GM21381 (cell line): ENCODE data around the gene AOPEP.

Source experiments
- ATAC-seq: cut with Tn5 transposase; IDR thresholded peaks from one replicate; pipeline ENCODE4 v1.9.1; 2021; ENCODE audit warnings: mild to moderate bottlenecking, moderate library complexity; ENCODE audit not compliant: unreplicated experiment

Gene AOPEP

GRCh38 chr9:95053611-95054570 lies 327.4 kb downstream of the AOPEP start:
- no peak for ATAC-seq

GRCh38 chr9:95055334-95055850 lies 328.9 kb downstream of the AOPEP start:
- ATAC-seq = no peak

- ATAC-seq = no peak
These were observed 329.5 kb downstream of the AOPEP start for GRCh38 chr9:95055851-95056551.

GRCh38 chr9:95057101-95057500 lies 330.6 kb downstream of the AOPEP start:
- no peak for ATAC-seq

GRCh38 chr9:95058121-95058785 lies 331.8 kb downstream of the AOPEP start:
- no peak for ATAC-seq

GRCh38 chr9:95058795-95059386 lies 332.4 kb downstream of the AOPEP start:
- no peak for ATAC-seq

- ATAC-seq = no peak
These were observed 333.7 kb downstream of the AOPEP start for GRCh38 chr9:95060234-95060633.

GRCh38 chr9:95060916-95061315 lies 334.4 kb downstream of the AOPEP start:
- no peak for ATAC-seq

- ATAC-seq = no peak
These were observed 335.6 kb downstream of the AOPEP start for GRCh38 chr9:95061916-95062595.

GRCh38 chr9:95062596-95063065 lies 336.1 kb downstream of the AOPEP start:
- ATAC-seq = no peak

- ATAC-seq = no peak
These were observed 336.8 kb downstream of the AOPEP start for GRCh38 chr9:95063300-95063699.

- ATAC-seq = no peak
These were observed 338.7 kb downstream of the AOPEP start for GRCh38 chr9:95065224-95065623.

GRCh38 chr9:95067057-95067456 lies 340.6 kb downstream of the AOPEP start:
- no peak for ATAC-seq

GRCh38 chr9:95067897-95068296 lies 341.4 kb downstream of the AOPEP start:
- no peak for ATAC-seq

GRCh38 chr9:95070549-95071021 lies 344.1 kb downstream of the AOPEP start:
- ATAC-seq = no peak

- no peak for ATAC-seq
These were observed 345.0 kb downstream of the AOPEP start for GRCh38 chr9:95071450-95071849.

- ATAC-seq = no peak
These were observed 345.4 kb downstream of the AOPEP start for GRCh38 chr9:95071925-95072324.

GRCh38 chr9:95073042-95073607 lies 346.6 kb downstream of the AOPEP start:
- ATAC-seq = no peak

GRCh38 chr9:95073918-95074317 lies 347.4 kb downstream of the AOPEP start:
- no peak for ATAC-seq

GRCh38 chr9:95074632-95075031 lies 348.1 kb downstream of the AOPEP start:
- ATAC-seq = no peak
